Endometrial microvascular endothelial cells (primary cell): ENCODE measurements around the gene ARFGAP1. TPM values are rescaled to one million over a fixed set of nuclear protein-coding genes. Genes with fewer than 3 reads are reported as not detected.
"Not testable (repeated sequence)": the region's sequence is repeated elsewhere in the genome, so short reads cannot be mapped to it uniquely, and the experiment has no call there.

ENCODE experiments used
- in situ Hi-C: cut with HindIII; loops from 2 replicates; pipeline ENCODE4 v1.10.0; 2017; ENCODE audit warnings: low sequenced_read_pairs, low pct_unique_long_range_greater_than_20kb; ENCODE audit errors: inconsistent ontology term
- total RNA-seq: library from RNA; depleted of rRNA; stranded (reverse); fragments of >200 nt; gene quantifications from one replicate; pipeline ENCODE4 v1.2.3, GENCODE V29; 2015; ENCODE audit errors: inconsistent ontology term

The ARFGAP1 gene
- total RNA-seq, 1 donor from 2014 or later, result 51.9 TPM

DNA sequence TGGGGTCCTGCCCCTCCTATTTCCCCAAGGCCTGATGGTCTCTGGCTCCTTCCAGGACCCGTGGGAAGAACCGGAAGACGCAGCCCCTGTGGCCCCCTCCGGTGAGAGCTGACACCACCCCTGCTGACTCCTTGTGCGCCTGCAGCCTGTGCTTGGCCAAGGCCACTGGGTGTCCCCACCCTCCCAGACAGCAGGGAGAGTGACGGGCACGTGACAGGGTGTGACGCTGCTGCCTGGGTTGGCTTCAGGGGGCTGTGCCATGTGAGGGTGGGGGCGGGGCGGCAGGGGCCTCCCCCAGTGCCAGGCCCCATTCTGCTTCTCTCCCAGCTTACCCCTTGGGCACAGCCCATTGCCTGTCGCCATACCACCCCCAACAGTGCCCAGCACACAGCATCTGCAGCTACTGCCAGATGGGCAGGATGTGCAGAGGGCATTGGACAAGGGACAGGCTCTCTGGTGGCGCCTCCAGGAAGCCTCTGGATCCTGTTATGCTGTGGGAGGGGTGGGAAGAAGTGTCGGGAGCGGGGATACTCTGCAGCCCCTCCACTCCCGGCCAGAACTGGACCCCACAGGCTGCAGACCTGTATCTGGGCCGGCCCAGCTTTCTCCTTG, 34.0 kb upstream of the ARFGAP1 start:
- in situ Hi-C loops, result no loop called here

DNA sequence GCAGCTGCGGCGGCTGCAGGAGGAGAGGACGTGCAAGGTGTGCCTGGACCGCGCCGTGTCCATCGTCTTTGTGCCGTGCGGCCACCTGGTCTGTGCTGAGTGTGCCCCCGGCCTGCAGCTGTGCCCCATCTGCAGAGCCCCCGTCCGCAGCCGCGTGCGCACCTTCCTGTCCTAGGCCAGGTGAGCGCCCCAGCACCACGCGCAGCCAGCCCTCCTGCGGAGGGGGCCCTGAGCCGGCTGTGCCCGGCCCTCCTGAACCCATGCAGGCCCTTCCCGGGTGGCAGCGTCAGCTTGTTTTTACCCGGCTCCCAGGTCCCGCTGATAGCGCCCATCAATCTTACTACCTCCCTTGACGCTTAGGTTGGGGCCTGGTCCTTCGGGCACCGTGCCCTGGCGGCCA, 33.2 kb upstream of the ARFGAP1 start:
- in situ Hi-C loops, result no loop called here

DNA sequence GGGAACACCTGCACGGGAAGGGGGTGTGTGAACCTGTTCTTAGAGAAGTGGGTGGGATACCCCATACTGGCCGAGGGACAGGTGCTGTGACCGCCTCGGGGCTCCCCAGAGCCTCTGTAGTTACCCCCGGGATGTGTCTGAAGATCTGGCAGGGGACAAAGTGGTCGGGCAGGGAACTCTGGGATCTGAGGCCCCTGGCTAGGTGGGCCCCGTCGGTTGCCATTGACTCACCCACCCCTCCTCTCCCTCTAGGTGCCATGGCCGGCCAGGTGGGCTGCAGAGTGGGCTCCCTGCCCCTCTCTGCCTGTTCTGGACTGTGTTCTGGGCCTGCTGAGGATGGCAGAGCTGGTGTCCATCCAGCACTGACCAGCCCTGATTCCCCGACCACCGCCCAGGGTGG, 32.6 kb upstream of the ARFGAP1 start:
- in situ Hi-C loops, result no loop called here

DNA sequence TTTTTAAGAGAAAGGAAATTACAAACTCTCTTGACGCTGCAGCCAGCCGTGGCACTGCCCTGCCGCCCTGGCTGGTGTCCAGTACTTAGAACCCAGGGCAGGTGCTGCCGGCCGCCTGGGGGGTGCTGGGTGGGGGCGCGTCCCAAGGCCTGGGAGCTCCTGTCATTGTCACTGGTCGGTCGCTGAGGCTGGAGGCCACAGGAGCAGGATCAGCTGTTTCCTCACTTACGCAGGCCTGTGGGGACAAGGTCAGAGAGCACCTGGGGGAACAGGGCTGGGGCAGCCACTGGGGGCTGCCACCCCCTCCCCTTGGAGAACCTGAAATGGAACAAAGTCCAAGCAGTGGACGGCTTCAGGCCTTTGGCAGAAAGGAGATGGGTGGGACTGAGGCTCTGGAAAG, 31.3 kb upstream of the ARFGAP1 start:
- in situ Hi-C loops, result no loop called here

DNA sequence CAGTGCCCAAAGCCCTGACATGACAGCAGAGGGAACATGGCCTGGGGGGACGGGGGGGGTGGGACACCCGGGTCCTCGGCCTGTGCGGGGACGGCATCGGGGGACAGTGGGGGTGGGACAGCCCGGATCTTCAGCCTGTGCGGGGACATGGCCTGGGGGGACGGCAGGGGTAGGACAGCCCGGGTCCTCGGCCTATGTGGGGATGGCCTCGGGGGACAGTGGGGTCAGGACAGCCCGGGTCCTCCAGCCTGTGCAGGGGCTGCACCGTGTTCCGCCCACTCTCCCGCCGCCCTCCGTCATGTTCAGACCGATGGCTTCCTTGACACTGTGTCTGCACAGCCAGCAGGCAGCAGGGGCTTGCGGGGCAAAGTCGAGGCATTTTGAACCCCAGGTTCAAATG, 29.9 kb upstream of the ARFGAP1 start:
- in situ Hi-C loops, result no loop called here

DNA sequence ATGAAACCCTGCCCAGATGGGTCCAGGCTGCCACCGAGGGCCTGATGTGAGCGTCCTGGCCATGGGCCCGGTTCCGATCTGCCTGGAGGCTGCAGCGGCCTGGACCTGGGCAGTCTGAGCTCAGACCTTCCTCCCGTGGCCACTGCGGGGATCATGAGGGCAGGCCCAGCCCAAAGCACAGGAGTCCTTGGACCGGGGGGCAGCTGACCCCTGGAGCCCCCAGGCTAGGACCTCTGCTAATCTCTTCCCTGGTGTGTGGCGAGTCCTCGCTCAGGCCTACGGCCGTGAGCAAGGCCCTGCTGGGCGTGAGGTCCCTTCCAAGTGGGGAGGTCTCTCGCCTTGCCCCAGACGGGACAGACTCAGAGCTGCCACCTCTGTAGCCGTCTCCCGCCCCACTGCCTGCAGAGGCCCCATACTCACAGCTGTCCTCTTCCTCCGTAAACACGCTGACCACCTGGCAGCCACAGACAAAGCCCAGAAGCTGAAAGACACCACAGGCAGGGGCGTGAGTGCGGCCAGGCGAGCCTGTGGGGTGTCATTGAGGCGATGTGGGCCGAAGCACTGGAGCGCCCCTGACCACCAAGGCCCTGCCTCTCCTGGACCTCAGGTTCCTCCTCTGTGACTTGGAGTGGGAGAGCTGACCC, 28.9 kb upstream of the ARFGAP1 start:
- in situ Hi-C loops, result no loop called here

DNA sequence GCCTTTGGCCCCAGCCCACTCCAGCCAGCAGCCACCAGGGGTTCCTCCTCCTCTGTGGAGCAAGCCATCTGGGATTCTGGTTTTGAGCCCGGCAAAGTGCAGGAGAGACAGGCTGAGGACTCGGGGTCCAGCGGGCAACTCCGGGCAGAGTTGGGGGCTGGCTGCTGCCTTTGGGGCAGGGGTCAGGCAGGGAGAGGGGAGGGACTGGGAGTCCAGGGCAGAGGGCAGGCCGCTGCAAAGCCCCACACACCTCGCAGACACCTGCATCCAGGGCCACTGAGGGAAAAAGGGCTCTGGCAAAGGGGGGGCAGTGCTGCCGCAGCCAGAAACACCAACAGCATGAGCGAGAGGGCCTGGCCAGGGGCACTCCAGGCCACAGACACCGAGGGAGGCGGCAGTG, 28.1 kb upstream of the ARFGAP1 start:
- in situ Hi-C loops, result no loop called here

DNA sequence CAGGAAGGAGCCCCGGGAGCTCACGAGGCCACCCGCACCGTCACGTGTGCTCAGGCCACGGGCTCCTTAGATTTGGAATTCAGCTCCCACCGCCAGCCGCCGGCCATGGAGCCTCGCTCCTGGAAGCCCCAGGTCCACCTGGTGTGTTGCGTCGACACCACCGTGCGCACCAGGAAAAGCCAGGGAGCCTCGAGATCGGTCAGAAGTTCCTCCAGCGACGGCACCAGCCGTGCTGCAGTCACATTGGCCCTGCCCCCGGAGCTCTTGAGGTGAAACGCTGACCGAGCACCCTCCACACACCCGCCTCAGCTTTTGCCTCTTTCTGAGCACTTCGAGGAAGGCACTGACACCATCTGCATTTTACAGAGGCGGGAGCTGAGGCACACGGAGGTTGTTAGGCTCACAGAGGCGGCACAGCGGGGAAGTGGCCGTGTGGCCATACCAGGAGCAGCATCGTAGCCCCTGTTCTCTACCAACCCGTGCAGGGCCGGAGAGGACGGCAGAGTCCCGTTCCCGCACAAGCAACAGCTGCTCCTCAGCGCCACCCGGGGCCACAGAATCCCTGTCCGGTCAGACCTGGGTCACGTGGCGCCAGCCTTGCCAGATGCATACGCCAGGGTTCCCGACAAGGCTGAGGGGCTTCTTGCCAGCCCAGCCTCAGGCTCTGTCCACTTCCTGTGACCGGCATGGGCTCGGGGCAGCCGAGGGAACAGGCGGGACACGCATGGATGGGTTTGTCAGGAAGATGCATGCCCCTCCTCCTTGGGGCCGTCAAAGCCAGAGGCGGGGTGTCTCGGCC, 25.9 kb upstream of the ARFGAP1 start:
- in situ Hi-C loops, result no loop called here

DNA sequence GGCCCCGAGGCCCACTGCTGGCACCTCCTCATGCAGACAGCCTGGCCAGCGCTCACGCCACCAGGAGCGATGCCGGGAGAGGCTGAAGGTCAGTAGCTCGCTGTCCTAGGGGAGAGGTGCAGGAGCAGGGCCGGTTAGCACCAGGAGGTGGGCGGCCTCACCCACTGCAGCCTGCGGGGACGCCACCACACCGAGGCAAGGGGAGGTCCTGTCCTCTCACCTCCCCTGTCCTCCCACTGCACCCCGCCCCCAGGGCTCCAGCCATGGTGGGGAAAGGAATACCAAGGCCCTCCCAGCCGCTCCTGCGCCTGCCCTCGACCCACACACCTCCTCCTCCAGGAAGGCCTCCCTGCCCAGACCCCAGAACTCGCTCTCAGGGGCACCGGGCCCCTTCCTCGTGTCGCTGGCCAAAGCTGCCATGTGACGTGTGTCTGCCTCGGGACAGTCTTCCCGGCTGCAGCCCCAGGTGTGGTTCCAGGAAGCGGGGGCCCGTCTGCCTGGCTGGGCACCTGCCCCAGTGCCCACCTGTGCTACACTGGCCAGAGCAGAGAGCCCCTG, 24.9 kb upstream of the ARFGAP1 start:
- in situ Hi-C loops, result no loop called here

DNA sequence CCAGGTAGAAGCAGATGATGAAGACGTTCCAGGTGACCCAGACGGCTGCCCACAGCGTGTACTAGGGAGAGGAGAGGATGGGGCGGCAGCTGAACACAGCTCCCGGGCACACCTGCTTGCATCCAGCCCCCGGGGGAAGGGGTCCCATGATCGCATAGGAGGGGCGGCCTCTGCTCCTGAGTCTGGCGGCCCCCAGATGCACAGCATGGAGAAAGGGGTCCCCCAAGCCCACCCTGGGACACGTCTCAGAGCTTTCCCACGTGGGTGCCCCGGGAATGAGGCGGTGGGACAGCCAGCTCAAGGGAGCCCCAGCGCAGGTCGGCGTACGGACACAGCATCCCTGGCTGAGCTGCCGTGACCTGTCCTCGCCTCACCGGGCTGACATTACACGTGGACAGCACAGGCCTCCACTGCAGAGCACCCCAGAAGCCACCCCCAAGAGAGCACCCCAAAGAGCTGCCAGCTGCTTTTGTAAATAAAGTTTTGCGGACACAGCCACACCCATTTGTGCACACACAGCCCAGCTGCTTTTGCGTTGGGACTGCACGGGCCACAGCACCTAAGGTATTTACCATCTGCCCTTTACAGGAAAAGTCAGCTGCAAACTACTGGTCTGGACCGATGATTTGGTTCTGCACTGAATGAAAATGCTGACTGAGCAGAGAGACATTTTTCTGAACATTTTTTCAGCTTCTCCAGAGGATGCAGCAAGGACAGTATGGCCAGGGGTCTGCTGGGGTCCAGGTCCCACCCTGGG, 23.6 kb upstream of the ARFGAP1 start:
- in situ Hi-C loops, result no loop called here

DNA sequence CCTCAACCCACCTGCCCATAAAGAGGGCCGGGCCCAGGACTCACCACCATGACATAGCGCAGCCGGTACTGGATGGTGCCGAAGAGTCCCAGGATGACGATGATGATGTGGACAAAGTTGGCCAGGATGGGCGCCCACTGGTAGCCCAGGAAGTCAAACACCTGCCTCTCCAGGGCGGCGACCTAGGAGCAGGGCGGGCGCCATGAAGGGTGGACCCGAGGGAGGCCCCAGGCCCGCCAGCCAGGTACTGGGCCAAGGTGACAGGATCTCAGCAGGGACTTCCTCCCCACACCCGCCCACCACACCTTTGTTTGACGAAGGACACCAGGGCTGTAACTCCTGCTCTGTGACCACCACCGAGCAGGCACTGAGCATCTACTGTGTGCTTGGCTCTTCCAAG, 22.7 kb upstream of the ARFGAP1 start:
- in situ Hi-C loops, result no loop called here

DNA sequence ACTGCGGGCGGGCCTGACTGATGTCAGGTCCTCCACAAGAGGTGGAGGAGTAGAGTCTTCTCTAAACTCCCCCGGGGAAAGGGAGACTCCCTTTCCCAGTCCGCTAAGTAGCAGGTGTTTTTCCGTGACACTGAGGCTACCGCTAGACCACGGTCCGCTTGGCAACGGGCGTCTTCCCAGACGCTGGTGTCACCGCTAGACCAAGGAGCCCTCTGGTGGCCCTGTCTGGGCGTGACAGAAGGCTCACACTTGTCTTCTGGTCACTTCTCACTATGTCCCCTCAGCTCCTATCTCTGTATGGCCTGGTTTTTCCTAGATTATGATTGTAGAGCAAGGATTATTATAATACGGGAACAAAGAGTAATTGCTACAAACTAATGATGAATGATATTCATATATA, 21.3 kb upstream of the ARFGAP1 start:
- in situ Hi-C loops, result not testable (repeated sequence)

DNA sequence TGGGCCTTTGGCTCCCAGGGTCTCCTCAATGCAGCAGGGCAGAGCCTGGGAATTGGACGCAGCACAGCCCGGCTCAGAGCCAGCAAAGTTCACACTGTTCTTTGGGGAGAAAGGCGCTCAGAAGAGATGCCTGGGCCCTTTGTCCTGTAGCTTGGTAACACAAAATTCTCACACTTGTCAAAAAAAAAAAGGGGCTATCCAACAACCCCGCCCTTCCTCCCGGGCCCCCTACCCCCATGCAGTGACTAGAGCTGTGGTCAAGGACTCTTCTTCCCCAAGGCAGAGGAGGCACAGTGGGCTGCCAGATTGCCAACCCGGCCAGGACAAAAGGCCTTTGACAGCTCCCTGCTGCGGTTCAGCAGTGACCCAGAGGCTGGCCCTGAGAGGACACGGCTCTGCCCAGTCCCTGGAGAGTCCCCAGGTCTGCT, 20.3 kb upstream of the ARFGAP1 start:
- in situ Hi-C loops, result no loop called here

DNA sequence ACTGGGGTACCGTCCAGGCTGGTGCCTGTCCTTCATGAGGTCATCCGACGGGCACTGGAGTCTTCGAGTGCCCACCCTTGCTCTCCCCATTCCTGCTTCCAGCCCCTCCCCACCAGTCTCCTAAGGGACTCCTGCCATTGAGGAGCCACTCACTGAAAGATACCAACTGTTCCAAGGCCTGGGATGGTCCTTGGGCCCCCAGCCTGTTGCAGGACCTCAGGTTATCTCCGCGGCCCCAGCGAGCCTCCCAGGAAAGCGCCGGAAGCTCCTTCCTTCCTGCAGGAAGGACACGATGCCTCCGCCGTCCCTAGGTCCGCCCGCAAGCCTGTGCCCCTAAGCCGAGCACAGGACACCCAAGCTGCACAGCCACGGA, 19.6 kb upstream of the ARFGAP1 start:
- in situ Hi-C loops, result no loop called here

DNA sequence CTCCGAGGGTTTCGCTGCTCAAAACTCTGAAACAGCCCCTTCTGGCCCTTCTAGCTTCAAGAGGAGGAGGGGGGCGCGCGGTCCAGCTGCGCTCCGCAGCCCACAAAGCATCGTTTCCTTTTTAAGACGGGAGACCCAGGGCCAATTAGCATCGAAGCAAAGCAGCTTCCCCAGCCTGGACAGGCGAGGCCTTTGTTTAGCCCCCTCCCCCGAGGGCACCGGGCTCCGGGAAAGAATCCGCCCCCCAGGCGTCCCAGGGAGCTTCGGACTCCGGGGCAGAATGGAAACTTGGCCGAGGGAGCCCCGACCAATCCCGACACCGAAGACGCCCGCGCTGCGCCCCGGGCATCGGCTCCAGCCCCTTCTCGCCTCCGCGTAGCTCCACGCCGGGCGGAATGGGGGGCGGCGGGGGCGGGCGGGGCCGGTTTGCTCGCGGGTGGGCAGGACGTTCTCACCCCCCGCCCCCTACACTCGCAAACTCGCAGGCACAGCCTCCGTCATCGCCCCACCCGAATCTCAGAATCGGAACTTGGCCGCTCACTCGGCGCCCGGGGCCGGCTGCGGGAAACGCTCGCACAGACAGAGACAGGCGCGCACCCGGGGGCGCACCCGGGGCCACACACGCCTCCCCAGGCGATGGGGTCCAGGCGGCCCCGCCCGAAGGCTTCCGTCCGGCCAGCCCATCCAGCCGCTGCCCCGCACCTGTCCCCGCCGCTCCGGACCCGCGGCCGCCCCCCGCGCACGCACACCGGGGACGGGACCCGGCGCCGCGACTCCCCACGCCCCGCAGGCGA, 19.0 kb upstream of the ARFGAP1 start:
- in situ Hi-C loops, result no loop called here

DNA sequence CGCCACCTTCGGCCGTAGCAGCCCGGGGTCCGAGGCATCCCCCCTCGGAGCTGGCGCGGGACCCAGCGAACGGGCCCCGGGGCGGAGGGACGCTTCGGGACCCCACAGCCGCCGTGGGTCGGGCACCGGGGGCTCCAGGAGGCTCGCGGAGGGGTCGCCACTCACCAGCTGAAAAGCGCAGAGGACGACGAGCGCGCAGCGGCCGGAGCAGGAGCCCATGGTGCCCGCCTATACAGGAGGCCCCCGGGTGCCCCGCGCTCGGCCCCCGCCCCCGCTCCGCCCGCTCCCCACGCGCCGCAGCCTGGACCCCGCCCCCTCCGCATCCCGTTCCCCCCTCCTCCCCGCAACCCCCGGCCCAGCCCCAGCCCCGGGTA, 18.4 kb upstream of the ARFGAP1 start, which contains the start of gene NKAIN4:
Gene NKAIN4 (minus strand): TSS at position 232 of the 374 bp plus-strand sequence. CDS start 13 bp downstream, at position 219.
- in situ Hi-C loops, result no loop called here

DNA sequence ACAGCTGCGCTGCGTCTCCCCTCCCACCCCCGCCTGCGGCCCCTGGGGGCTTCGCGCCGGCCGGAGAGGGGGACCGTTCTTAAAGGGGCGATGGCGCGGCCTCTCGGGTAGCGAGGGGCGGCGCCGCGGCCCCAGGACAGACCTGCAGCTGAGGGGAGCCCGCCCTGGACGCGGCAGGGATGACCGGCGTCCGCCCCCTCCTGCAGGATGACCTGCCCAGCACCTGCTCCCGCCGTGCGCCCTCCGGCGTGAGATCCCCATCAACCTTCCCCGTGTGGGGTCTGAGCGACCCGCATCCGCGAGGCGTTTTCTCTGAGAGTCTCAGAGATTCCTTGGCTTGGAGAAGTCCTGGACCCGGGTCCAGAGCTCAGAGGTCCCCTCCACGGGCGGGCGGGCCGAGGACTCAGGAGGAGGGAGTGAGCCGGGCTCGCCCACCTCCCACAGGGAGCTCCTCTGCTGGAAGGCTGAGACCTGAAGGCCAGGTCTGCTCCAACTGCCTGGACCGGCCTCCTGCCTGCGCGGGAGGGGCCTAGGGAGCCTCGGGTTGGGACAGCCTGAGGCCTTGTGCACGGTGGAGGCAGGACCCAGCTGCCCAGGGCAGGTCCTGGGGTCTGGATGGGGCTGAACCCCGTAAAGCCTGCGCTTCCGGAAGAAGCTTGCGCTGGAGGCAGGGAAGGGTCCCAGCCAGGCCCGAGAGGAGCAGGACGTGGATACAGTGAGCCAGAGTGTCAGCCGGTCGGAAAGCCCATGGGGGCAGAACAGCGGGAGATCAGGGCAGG, 17.8 kb upstream of the ARFGAP1 start:
- in situ Hi-C loops, result no loop called here
